ENCODE data around the gene GRK2. TPM values are rescaled to one million over a fixed set of nuclear protein-coding genes. Genes with fewer than 3 reads are reported as not detected.

GRK2 gene
- total RNA-seq, 3 donors from 2014 or later = 86.8 to 114 (median 106) TPM

- H3K36me3 ChIP-seq (ENCODE audit: low read depth) = no peaks in the 10 kb centered on the region
- peaks cover 62% of the 10 kb centered on the region for H3K4me1 ChIP-seq (ENCODE audit: low read depth)
- intact Hi-C loops (cut with DNase I, micrococcal nuclease) = loop anchor here in 1 of 2 donors (5.0 kb wide), 1 partner anchor 51 kb away; no protein-coding TSS in a partner anchor
Measured at GRCh38 chr11:67265633-67266448, 432 bp upstream of the GRK2 start.

GRCh38 chr11:67267188-67268080, 1.2 kb downstream of the GRK2 start:
- peak; percentile 80 to 88 (median 83) for DNase-seq
- no peaks in the 10 kb centered on the region for H3K36me3 ChIP-seq (ENCODE audit: low read depth)
- no peak for TF ChIP-seq CTCF (IDR thresholded peaks at IDR 0.05)
- no peaks in the 10 kb centered on the region for H3K9me3 ChIP-seq
- H3K4me1 ChIP-seq (ENCODE audit: low read depth) = peaks cover 62% of the 10 kb centered on the region
- intact Hi-C loops (cut with DNase I, micrococcal nuclease) = loop anchor here in 1 of 2 donors (5.0 kb wide), 1 partner anchor 50 kb away; no protein-coding TSS in a partner anchor
- ATAC-seq = peak; percentile 69
- peak overlapping the region; percentile 98 for H3K4me3 ChIP-seq

More at GRCh38 chr11:67265633-67266448, 432 bp upstream of the GRK2 start:
- H3K4me3 ChIP-seq = no peak overlapping the region
- ATAC-seq (peak; percentile 60), DNase-seq (peak; percentile 84 to 91 (median 86))
- TF ChIP-seq CTCF (IDR thresholded peaks at IDR 0.05) = peak; percentile 74
- H3K9me3 ChIP-seq = no peaks in the 10 kb centered on the region

- TF ChIP-seq CTCF (IDR thresholded peaks at IDR 0.05) = no peak
- intact Hi-C loops (cut with DNase I, micrococcal nuclease) = loop anchor here in 1 of 2 donors (5.0 kb wide), 1 partner anchor 49 kb away; no protein-coding TSS in a partner anchor
- peak; percentile 47 to 79 (median 56) for DNase-seq
- H3K4me1 ChIP-seq (ENCODE audit: low read depth) = peaks cover 61% of the 10 kb centered on the region
- H3K36me3 ChIP-seq (ENCODE audit: low read depth) = no peaks in the 10 kb centered on the region
- H3K9me3 ChIP-seq = no peaks in the 10 kb centered on the region
- no peak for ATAC-seq
- peak overlapping the region; percentile 98 for H3K4me3 ChIP-seq
Measured at GRCh38 chr11:67268081-67268961, 2.0 kb downstream of the GRK2 start.

- no peak for ATAC-seq
- no peak overlapping the region for H3K4me3 ChIP-seq
- no peaks in the 10 kb centered on the region for H3K9me3 ChIP-seq
- intact Hi-C loops (cut with DNase I, micrococcal nuclease) = loop anchor here in 1 of 2 donors (5.0 kb wide), 1 partner anchor 48 kb away; no protein-coding TSS in a partner anchor
- no peak for TF ChIP-seq CTCF (IDR thresholded peaks at IDR 0.05)
- H3K36me3 ChIP-seq (ENCODE audit: low read depth) = no peaks in the 10 kb centered on the region
- peaks cover 67% of the 10 kb centered on the region for H3K4me1 ChIP-seq (ENCODE audit: low read depth)
- DNase-seq = peak in 2 of 3 donors; percentile 40 to 65
Measured at GRCh38 chr11:67268962-67269268, 2.6 kb downstream of the GRK2 start.

Measured in mucosa of descending colon (tissue), 3 donors.